H1 (cell line): Measurements from ENCODE around the gene PXDN. TPM values are rescaled to one million over a fixed set of nuclear protein-coding genes. Genes with fewer than 3 reads are reported as not detected.
A peak's percentile ranks its signal among the peaks of the same experiment; 100 is the strongest.

ENCODE experiments used
- CTCF ChIA-PET: fragments of 300-600 bp; sonication (Branson Sonifier 250); formaldehyde crosslinking; loops from one replicate; lab custom pipeline; 2021; ENCODE audit not compliant: partially characterized antibody; lab: Charles Lee
- POLR2A ChIA-PET: fragments of 300-600 bp; sonication (Branson Sonifier 250); formaldehyde crosslinking; loops from one replicate; lab custom pipeline; 2021; ENCODE audit warnings: inconsistent platforms; ENCODE audit not compliant: partially characterized antibody; lab: Charles Lee
- DNase-seq, 2 experiments: peaks; one replicate each; pipeline versions ENCODE4 v3.0.0 to v3.0.0-alpha.2; 2010 to 2022; ENCODE audit warnings: low spot score in 2 of 2, low read depth in 1 of 2, mixed read lengths in 1 of 2
- FAIRE-seq: peaks from 2 replicates; lab custom pipeline; 2011; peaks lifted over from hg19 to GRCh38; lab: Jason Lieb, UNC
- H2AFZ ChIP-seq: 2 replicates; pipeline ENCODE4 v1.8.1; 2012; ENCODE audit warnings: low read length, inconsistent platforms
- H2AK5ac ChIP-seq: 2 replicates; pipeline ENCODE4 v1.6.1; 2013; ENCODE audit warnings: low read depth, low read length
- H2BK120ac ChIP-seq: replicated peaks from 2 replicates; pipeline ENCODE3; 2013; ENCODE audit warnings: low read depth, low read length, inconsistent platforms
- H2BK12ac ChIP-seq: 2 replicates; pipeline ENCODE4 v1.6.1; 2013; ENCODE audit warnings: low read depth, low read length
- H2BK15ac ChIP-seq: 2 replicates; pipeline ENCODE4 v1.6.1; 2013; ENCODE audit warnings: low read length
- H2BK20ac ChIP-seq: 2 replicates; pipeline ENCODE4 v1.6.1; 2013; ENCODE audit warnings: low read length
- H2BK5ac ChIP-seq: 2 replicates; pipeline ENCODE4 v1.6.1; 2013; ENCODE audit warnings: low read depth, low read length
- H3K14ac ChIP-seq: 2 replicates; pipeline ENCODE4 v1.6.1; 2013; ENCODE audit warnings: inconsistent platforms; ENCODE audit not compliant: insufficient read length
- H3K18ac ChIP-seq: 2 replicates; pipeline ENCODE4 v1.6.1; 2013; ENCODE audit warnings: low read length; ENCODE audit errors: extremely low read depth
- H3K23ac ChIP-seq: 2 replicates; pipeline ENCODE4 v1.6.1; 2013; ENCODE audit warnings: inconsistent platforms; ENCODE audit not compliant: insufficient read length
- H3K23me2 ChIP-seq: 2 replicates; pipeline ENCODE4 v1.6.1; 2013; ENCODE audit warnings: low read depth, low read length
- H3K27ac ChIP-seq: 2 replicates; pipeline ENCODE4 v1.6.1; 2011; ENCODE audit warnings: low read depth, low read length, inconsistent platforms
- H3K27me3 ChIP-seq, 4 experiments: replicated peaks in 1 of 4; 1 replicate in 1 of 4; 2 replicates in 3 of 4; pipeline versions ENCODE4 v1.6.1 to v1.8.1; 2011 to 2013; ENCODE audit warnings: low read length in 3 of 4, mild to moderate bottlenecking in 3 of 4, inconsistent platforms in 2 of 4, mixed read lengths in 2 of 4, moderate library complexity in 1 of 4; ENCODE audit not compliant: control insufficient read depth in 3 of 4, insufficient read depth in 3 of 4; ENCODE audit errors: extremely low read depth in 1 of 4
- H3K36me3 ChIP-seq, 4 experiments: 2 replicates each; pipeline versions ENCODE4 v1.6.1 to v1.8.1; 2011 to 2013; ENCODE audit warnings: mild to moderate bottlenecking in 4 of 4, low read length in 3 of 4, moderate library complexity in 2 of 4, control low read depth in 1 of 4, inconsistent platforms in 1 of 4; ENCODE audit not compliant: insufficient read depth in 4 of 4, control insufficient read depth in 2 of 4
- H3K4ac ChIP-seq: replicated peaks from 2 replicates; pipeline ENCODE3; 2013; ENCODE audit warnings: low read length, low read depth, mixed read lengths, inconsistent platforms; ENCODE audit not compliant: insufficient read length
- H3K4me1 ChIP-seq, 4 experiments: replicated peaks in 1 of 4; 1 replicate in 1 of 4; 2 replicates in 3 of 4; pipeline versions ENCODE4 v1.6.1 to v1.8.1; 2011 to 2013; ENCODE audit warnings: low read length in 3 of 4, inconsistent platforms in 2 of 4, mixed read lengths in 1 of 4; ENCODE audit not compliant: insufficient read depth in 4 of 4, control insufficient read depth in 3 of 4
- H3K4me2 ChIP-seq, 2 experiments: 2 replicates each; pipeline versions ENCODE4 v1.6.1 to v1.8.1; 2011 to 2013; ENCODE audit warnings: low read depth in 2 of 2, low read length in 2 of 2, control low read depth in 1 of 2, inconsistent platforms in 1 of 2, mild to moderate bottlenecking in 1 of 2; ENCODE audit not compliant: insufficient read depth in 1 of 2
- H3K4me3 ChIP-seq, 4 experiments: fragments of 200-600, 300-600 bp in 1 of 4; sonication (generic), shearing (Covaris generic), sonication (Bioruptor Twin) in 1 of 4; 2 replicates each; pipeline versions ENCODE4 v1.5.1 to v1.8.1; 2011 to 2016; ENCODE audit warnings: low read length in 4 of 4, low read depth in 3 of 4, control low read depth in 2 of 4, inconsistent platforms in 2 of 4, mild to moderate bottlenecking in 2 of 4, mixed read lengths in 1 of 4, moderate library complexity in 1 of 4; ENCODE audit not compliant: insufficient read depth in 2 of 4; ENCODE audit errors: extremely low read depth in 1 of 4
- H3K56ac ChIP-seq: replicated peaks from 2 replicates; pipeline ENCODE3; 2013; ENCODE audit warnings: low read depth, mild to moderate bottlenecking, mixed read lengths, low read length, inconsistent platforms; ENCODE audit not compliant: insufficient read length
- H3K79me1 ChIP-seq: 2 replicates; pipeline ENCODE4 v1.6.1; 2013; ENCODE audit warnings: low read depth, low read length, control low read depth
- H3K79me2 ChIP-seq, 2 experiments: 2 replicates each; pipeline versions ENCODE4 v1.6.1 to v1.8.1; 2012 to 2013; ENCODE audit warnings: low read length in 2 of 2, mild to moderate bottlenecking in 2 of 2, inconsistent platforms in 1 of 2; ENCODE audit not compliant: insufficient read depth in 2 of 2, control insufficient read depth in 1 of 2
- H3K9ac ChIP-seq, 4 experiments: replicated peaks in 1 of 4; 1 replicate in 1 of 4; 2 replicates in 3 of 4; pipeline versions ENCODE4 v1.6.1 to v1.8.1; 2011 to 2013; ENCODE audit warnings: low read depth in 3 of 4, low read length in 3 of 4, control low read depth in 2 of 4, mild to moderate bottlenecking in 2 of 4, moderate library complexity in 2 of 4, inconsistent platforms in 1 of 4; ENCODE audit errors: extremely low read depth in 1 of 4
- H3K9me3 ChIP-seq, 2 experiments: 2 replicates each; pipeline versions ENCODE4 v1.6.1 to v1.8.1; 2012 to 2013; ENCODE audit warnings: mild to moderate bottlenecking in 2 of 2, moderate library complexity in 2 of 2, control low read depth in 1 of 2, inconsistent platforms in 1 of 2, low read depth in 1 of 2, low read length in 1 of 2, mixed read lengths in 1 of 2; ENCODE audit not compliant: insufficient read depth in 2 of 2
- H4K20me1 ChIP-seq, 2 experiments: replicated peaks in 1 of 2; 2 replicates each; pipeline versions ENCODE3 to v1.8.1; 2011 to 2013; ENCODE audit warnings: inconsistent platforms in 2 of 2, low read length in 2 of 2, mild to moderate bottlenecking in 1 of 2; ENCODE audit not compliant: insufficient read depth in 2 of 2, control insufficient read depth in 1 of 2
- H4K5ac ChIP-seq: 2 replicates; pipeline ENCODE4 v1.6.1; 2013; ENCODE audit warnings: low read length, low read depth, mixed read lengths, inconsistent platforms; ENCODE audit not compliant: insufficient read length
- H4K8ac ChIP-seq: 2 replicates; pipeline ENCODE4 v1.8.0; 2013; ENCODE audit warnings: mild to moderate bottlenecking, moderate library complexity, low read length, inconsistent platforms; ENCODE audit not compliant: insufficient read depth; ENCODE audit errors: extremely low read depth
- H4K91ac ChIP-seq: replicated peaks from 2 replicates; pipeline ENCODE3; 2013; ENCODE audit warnings: low read length, mixed read lengths, inconsistent platforms; ENCODE audit not compliant: insufficient read length
- ASH2L ChIP-seq: fragments of 200-600, 300-600 bp; sonication (generic); IDR thresholded peaks from one replicate; pipeline ENCODE4 v1.7.1; 2017; ENCODE audit warnings: low read length
- BRCA1 ChIP-seq: IDR thresholded peaks from 2 replicates; pipeline ENCODE4 v1.6.1; 2012; ENCODE audit warnings: low read depth, low read length, improper control_type of control experiment
- CEBPB ChIP-seq: IDR thresholded peaks from 2 replicates; pipeline ENCODE4 v1.6.1; 2012; ENCODE audit warnings: low read depth, low read length
- CHD2 ChIP-seq: IDR thresholded peaks from 2 replicates; pipeline ENCODE4 v1.6.1; 2012; ENCODE audit warnings: low read length, improper control_type of control experiment
- CREB1 ChIP-seq: IDR thresholded peaks from 2 replicates; pipeline ENCODE4 v1.6.1; 2012; ENCODE audit warnings: inconsistent platforms
- FOSL1 ChIP-seq: IDR thresholded peaks from 2 replicates; pipeline ENCODE4 v1.6.1; 2011; ENCODE audit warnings: mild to moderate bottlenecking, low read depth, low read length, moderate library complexity; ENCODE audit not compliant: insufficient read depth
- HDAC2 ChIP-seq, 2 experiments: fragments of 300-600 bp in 1 of 2; sonication (generic) in 1 of 2; IDR thresholded peaks; 2 replicates each; pipeline ENCODE4 v1.6.1; 2011 to 2012; ENCODE audit warnings: low read depth in 2 of 2, low read length in 2 of 2, mild to moderate bottlenecking in 2 of 2, moderate library complexity in 2 of 2, borderline replicate concordance in 1 of 2, inconsistent platforms in 1 of 2
- KDM1A ChIP-seq: fragments of 200-600, 300-600 bp; sonication (generic); IDR thresholded peaks from 2 replicates; pipeline ENCODE4 v1.7.1; 2016; ENCODE audit warnings: mild to moderate bottlenecking, low read length, borderline replicate concordance
- POLR2A ChIP-seq, 2 experiments: IDR thresholded peaks; 1 replicate in 1 of 2; 2 replicates in 1 of 2; pipeline ENCODE4 v1.6.1; 2011; ENCODE audit warnings: low read depth in 2 of 2, low read length in 2 of 2, mild to moderate bottlenecking in 2 of 2; ENCODE audit errors: control extremely low read depth in 1 of 2
- RXRA ChIP-seq: IDR thresholded peaks from 2 replicates; pipeline ENCODE4 v1.6.1; 2011; ENCODE audit warnings: low read depth, mild to moderate bottlenecking, low read length, moderate library complexity; ENCODE audit not compliant: insufficient read depth
- SRF ChIP-seq: IDR thresholded peaks from 2 replicates; pipeline ENCODE4 v1.6.1; 2011; ENCODE audit warnings: mild to moderate bottlenecking, low read depth, low read length, moderate library complexity
- ZNF274 ChIP-seq: IDR thresholded peaks from 2 replicates; pipeline ENCODE4 v1.7.0; 2012; ENCODE audit warnings: low read length, borderline replicate concordance; ENCODE audit errors: extremely low read depth
- WGBS, 2 experiments: shearing (Covaris generic) in 1 of 2; methylation state at CpG; one replicate each; pipeline versions ENCODE4 v1.1.6 to v1.1.7; 2013 to 2015; ENCODE audit warnings: low lambda C conversion rate in 2 of 2, mixed read lengths in 2 of 2, inconsistent platforms in 1 of 2, low coverage in 1 of 2, missing lambda C conversion rate in 1 of 2; ENCODE audit not compliant: insufficient replicate concordance in 2 of 2, insufficient coverage in 1 of 2, insufficient read length in 1 of 2; ENCODE audit errors: extremely low coverage in 1 of 2, missing lambda C conversion rate in 1 of 2; 5-methylcytosine and 5-hydroxymethylcytosine counted together
- polyA plus RNA-seq, 7 experiments: library from polyadenylated mRNA; depleted of rRNA in 3 of 7; stranded (reverse) in 5 of 7; unstranded in 2 of 7; fragments of >200 nt in 5 of 7; fragments of 200-250 nt in 2 of 7; gene quantifications; 1 replicate in 5 of 7; 2 replicates in 1 of 7; 4 replicates in 1 of 7; pipeline versions ENCODE4 v1.2.1 to v1.2.3, GENCODE V29; 2011 to 2013; ENCODE audit warnings: missing spikeins in 2 of 7, mixed read lengths in 2 of 7
- total RNA-seq: library from RNA; stranded (reverse); fragmentation: NEBNext Ultra II Directional; extraction: Animal tissue kit (Norgen Biotek cat#: 25700); gene quantifications from 2 replicates; pipeline ENCODE4 v1.2.1, GENCODE V29; 2021

Gene PXDN
- total and polyA plus RNA-seq, 2 of the 8 experiments (the other 6 are each of a cell fraction or from before 2014, with no cell fraction given) = 104 to 141 TPM

DNA sequence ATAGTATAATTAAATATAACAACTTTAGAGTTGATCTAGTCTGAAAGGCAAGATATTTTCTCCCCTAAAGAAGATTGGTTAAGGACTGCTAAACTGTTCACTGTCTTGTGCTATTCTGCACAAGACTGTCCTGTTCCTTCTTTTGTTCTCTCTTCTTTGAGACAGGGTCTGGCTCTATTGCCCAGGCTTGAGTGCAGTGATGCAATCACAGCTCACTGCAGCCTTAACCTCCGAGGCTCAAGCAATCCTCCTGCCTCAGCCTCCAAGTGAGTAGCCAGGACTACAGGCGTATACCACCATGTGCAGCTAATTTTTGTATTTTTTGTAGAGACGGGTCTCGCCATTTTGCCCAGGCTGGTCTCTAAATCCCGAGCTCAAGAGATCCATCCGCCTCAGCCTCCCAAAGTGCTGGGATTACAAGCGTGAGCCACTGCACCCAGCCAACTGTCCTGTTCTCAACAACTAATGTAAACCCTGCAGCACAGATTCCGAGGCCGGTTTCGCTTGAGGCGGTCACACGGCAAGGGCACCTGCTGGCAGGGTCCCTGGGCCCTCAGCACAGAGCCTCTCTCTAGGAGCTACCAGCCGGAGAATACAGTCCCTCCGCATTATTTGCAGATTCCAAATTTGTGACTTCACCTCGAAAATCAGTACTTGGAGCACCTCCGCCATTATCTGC, 16.4 kb downstream of the PXDN start:
- H3K79me2 ChIP-seq = peaks cover 18 to 77% of the 10 kb centered on the region in 2 experiments
- ChIA-PET POLR2A (interaction anchor here (0.8 to 2.1 kb wide), 7 partner anchors 8 to 126 kb away, joined by 3 to 8 read pairs (median 4); no protein-coding TSS in a partner anchor), CTCF (interaction anchor here (1.0 to 3.5 kb wide), 10 partner anchors 11 to 177 kb away, joined by 3 to 18 read pairs (median 4); no protein-coding TSS in a partner anchor)
- H2AK5ac ChIP-seq = no peak overlapping the region
- 94% methylated on average over 16 of the region's 16 CpGs; no CpG with 5 or more reads in 1 of the 2 experiments for WGBS, 2 experiments
- H2BK120ac ChIP-seq = no peak overlapping the region
- H3K4me1 ChIP-seq = peaks cover 11 to 32% (median 26%) of the 10 kb centered on the region in 4 experiments
- no peak overlapping the region for H3K23ac ChIP-seq
- H2AFZ ChIP-seq = no peak overlapping the region
- H4K8ac ChIP-seq = no peak overlapping the region; the same call in 1 of the 2 replicates
- H3K9me3 ChIP-seq = no peaks in the 10 kb centered on the region
- H3K14ac ChIP-seq = no peak overlapping the region
- peaks cover 18 to 24% of the 10 kb centered on the region in 2 experiments for H4K20me1 ChIP-seq
- no peak overlapping the region for H4K5ac ChIP-seq
- no peak overlapping the region for H3K27ac ChIP-seq
- no peak overlapping the region for H2BK15ac ChIP-seq
- peaks cover 26% of the 10 kb centered on the region for H3K79me1 ChIP-seq
- DNase-seq = peak in 1 of 2 experiments; percentile 41
- no peak for FAIRE-seq
- H2BK20ac ChIP-seq = no peak overlapping the region
- no peaks in the 10 kb centered on the region for H3K36me3 ChIP-seq
- H2BK5ac ChIP-seq = no peak overlapping the region
- H3K23me2 ChIP-seq = peaks cover 7% of the 10 kb centered on the region; the same call in 1 of the 2 replicates
- H3K18ac ChIP-seq = no peak overlapping the region
- TF ChIP-seq HDAC2 (IDR thresholded peaks at IDR 0.05; ENCODE audit: borderline replicate concordance in 1 of 2, low read depth in 2 of 2, low read length in 2 of 2) (no peak), SRF (no peak), KDM1A (peak; percentile 21; the same call in 1 of the 2 replicates), BRCA1 (no peak), CEBPB (0 out of 2 replicates have a peak, but pooled peaks have one; percentile 45), POLR2A (IDR thresholded peaks at IDR 0.05; ENCODE audit: control extremely low read depth in 1 of 2, low read depth in 2 of 2, low read length in 2 of 2) (no peak), FOSL1 (no peak), CHD2 (no peak), CREB1 (no peak), ZNF274 (no peak), ASH2L (no peak), RXRA (no peak)
- H3K27me3 ChIP-seq = no peaks in the 10 kb centered on the region
- no peak overlapping the region for H4K91ac ChIP-seq
- H3K56ac ChIP-seq = no peak overlapping the region
- no peak overlapping the region for H2BK12ac ChIP-seq
- H3K4me2 ChIP-seq = peak overlapping the region in 1 of 2 experiments; percentile 21; a peak in 1 of 4 replicates
- no peak overlapping the region for H3K9ac ChIP-seq
- no peak overlapping the region for H3K4ac ChIP-seq
- no peak overlapping the region for H3K4me3 ChIP-seq
